GM19467 (cell line): ENCODE results near the gene ANKS1B.

ENCODE experiments used
- ATAC-seq: cut with Tn5 transposase; IDR thresholded peaks from one replicate; pipeline ENCODE4 v1.9.1; 2021; ENCODE audit warnings: mild to moderate bottlenecking, moderate library complexity; ENCODE audit not compliant: unreplicated experiment

The ANKS1B gene

DNA sequence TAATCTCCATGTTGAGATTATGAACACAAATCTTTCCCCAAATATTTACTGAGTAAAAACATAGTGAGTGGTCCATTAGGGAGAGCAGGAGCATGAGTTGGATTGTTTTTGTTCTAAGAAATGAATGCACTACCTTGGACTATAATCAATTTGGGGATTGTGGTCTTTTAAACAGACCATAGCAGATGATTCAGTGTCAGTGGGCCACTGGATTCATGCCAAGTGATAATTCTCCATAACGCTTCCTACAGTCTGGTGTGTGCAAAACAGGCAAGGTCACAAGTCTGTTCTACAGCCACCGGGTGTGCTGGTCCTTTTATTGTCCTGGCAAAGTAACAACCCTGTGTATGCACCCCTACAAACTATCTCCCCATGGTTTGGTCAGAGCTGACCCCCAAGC, 1073.3 kb downstream of the ANKS1B start:
- ATAC-seq: no peak

DNA sequence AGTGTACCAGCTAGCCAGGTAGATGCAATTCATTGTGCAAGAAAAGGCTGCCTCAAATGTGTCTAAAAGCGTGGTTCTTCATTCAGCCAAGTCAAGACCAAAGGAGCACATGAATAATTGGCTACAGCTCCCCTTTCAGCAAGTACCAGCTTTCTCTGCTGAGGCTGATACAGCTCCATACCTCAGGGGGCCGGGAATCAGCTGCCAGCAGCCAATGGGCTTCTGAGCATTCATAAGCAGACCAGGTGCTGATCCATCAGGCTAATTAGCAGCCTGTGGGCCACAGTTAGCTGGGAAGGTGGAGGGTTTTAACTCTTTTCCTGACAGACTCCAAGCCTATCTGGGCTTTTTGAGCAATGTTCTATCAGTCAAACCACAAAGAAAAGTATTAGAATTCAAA, 1075.0 kb downstream of the ANKS1B start:
- ATAC-seq: no peak

DNA sequence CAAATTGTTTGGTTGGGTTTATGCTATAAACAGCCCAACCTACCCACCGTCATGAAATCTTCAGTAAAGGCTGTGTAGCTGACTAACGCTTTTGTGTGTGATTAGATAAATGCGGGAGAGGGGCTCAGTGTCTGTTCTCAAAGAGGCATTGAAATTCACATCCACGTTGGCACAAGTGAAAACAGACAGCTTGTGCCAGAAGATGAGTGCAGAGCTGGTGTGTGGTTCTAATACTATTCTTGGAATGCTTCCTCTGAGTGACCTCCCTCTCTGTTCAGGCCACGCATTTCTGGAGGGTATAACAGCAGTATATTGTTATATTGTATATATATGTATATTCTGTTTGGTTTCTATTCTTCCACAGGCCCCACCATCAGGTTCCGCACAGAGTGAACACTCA, 1075.9 kb downstream of the ANKS1B start:
- ATAC-seq: no peak

DNA sequence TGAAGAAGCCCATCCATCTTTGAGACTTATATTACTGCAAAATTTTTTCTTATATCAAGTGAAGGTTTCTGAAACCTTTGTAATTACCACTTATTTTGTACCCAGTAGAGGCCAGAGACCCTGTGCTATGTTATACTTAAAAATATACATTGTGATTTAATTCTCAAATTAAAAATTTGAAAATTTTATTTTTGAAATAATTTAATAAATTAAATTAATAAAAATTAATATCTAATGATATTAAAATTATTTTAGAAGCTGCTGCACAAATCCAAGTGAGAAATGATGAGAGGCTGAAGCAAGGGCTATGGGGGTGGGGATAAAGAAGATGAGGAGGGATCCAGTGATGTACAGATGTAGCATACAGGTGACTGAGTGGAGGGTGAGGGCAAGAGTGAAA, 1080.9 kb downstream of the ANKS1B start:
- ATAC-seq: no peak

DNA sequence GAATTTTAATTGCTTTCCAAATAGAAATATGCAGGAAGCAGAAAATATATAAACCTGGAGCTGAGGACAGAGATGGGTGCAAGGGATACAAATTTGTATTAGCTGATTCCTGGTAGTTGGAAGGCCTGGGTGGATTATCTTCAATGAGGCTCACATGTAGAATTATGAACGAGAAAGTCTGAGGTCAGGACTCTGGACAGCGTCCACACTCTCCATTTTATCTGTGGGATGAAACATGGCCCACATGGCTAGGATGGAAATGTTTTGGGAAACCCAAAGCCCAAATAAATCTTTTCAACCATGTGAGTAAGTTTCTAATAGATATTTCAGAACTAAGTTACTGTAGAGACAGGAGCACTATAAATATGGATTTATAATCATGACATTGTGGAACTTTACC, 1083.5 kb downstream of the ANKS1B start:
- no peak for ATAC-seq

DNA sequence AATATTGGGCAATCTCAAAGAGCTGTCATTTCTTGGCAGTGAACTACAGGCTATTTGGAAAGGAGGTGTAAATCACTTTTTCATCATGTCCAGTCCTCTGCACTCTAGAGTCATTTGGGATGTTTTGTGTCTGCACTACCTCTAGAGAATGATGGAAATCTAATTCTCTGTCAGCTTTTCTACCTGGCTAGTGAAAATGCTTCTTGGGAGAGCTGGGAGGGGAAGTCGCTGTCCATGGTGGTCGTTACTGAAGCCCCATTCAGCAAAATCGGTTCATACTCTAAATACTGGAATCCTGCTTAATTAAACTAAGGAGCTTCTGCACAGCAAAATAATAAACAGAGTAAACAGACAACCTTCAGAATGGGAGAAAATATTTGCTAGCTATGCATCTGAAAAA, 1087.8 kb downstream of the ANKS1B start:
- ATAC-seq: no peak

DNA sequence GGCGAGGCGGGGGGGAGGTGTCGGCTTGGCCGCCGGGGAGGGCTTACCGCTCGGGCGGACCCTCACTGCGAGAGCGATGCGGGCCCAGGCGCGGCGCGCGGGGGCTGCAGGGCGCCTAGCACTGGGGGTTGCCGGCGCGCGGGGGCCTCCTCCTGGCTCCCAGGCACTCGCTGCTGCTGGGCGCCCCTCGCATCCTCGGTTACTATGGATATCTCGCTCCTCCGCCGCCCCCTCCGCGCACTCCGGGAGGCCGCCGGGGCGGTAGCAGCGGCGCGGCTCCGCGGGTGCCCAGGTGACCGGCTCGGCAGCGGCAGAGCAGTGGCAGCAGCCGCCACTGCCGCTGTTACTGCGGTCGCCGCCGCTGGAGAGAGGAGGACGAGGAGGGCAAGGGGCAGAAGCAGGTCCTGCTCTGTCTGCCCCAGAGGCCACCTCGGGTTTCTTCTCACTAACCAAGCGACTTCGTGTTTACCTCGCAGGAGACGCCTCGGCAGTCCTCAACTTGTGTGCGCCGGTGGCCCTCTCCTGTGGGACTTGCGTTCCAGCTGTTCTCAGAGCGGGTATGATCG, 1089.6 kb downstream of the ANKS1B start:
- no peak for ATAC-seq

DNA sequence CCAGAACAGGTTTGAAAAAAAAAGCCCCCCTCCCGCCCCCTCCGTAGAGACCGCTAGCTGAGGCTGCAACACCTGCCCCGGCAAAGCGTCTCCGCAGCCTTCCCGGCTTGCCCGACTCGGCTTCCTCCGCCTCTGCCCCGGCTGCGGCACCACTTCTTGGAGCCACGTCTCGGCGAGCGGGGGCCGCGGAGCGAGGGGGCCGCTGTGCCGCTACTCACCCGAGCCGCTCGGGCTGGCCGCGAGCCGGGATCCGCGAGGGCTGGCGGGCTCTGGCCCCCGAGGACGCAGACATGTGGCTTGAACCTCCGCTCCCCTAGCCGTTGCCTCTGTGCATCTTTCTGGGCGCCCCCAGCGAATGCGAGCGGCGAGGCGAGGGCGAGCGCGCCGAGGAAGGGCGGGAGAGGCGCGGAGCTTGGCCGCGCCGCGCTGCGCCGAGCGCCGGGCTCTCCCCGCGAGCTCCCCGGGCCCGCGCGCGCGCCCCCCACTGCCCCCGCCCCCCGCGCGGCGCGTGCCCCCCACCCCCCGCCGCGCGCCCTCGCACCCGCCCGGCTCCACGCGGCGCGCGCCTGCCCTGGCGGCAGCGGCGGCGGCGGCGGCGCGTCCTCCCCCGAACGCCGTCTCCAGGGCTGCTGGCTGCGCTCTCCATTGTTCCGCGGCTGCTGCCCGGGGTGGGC, 1090.2 kb downstream of the ANKS1B start:
- no peak for ATAC-seq

DNA sequence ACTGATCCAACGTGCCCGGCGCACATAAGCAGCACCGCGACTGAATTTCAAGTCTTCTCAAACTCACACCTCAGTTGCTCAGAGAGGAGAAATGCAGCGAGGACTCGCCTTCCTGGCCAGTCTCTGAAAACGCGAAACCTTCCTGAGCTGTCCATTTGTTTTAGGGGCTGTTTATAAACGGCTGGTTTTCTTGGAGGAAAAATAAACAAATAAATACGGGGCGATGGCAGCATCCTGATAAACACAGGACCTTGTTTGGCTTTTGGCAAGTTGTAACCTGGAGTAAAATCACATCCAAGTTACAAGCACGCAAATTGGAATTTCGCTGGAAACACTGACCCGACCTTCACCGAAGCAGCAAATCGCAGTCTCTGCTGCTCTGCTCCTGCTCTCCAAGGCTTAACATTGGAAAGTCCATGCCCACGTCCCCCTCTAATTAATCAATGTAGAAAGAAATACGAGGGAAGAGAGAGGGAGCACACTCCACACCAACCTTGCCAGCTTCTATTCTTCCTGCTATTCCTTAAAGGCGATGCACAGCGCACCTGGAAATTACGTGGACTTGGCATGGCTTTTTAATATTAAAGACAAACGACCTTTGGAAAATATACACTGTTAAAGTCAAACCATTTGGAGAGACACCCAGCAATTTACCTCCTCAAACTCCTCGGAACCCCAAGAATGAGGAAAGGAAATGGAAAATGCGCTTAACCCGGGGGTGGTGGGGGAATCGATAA, 1090.9 kb downstream of the ANKS1B start:
- ATAC-seq: no peak

DNA sequence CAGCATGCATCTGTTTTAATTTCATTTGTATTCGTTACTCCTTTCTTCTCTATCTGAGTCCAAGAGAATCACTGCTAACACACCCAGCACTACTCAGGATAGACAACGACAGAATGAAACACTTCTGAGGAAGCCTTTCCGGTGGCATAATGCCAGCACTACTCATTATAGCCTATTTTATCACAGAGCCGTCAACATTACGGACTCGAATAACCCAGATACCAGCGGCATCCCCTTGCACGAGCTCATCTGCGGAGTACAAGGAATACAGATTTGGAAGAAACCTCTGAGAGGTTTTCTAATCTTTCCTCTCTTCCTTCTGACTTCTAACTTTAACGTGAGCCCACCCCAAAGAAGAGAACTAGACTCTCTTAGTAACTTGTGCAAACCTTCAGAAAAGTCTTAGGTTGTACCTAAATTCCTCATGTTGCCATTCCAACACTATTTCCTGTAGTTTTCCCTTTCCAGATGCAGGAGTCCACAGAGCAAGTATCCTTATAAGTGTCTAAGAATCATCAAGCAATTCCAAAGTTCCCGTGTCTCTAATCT, 1091.5 kb downstream of the ANKS1B start:
- no peak for ATAC-seq

DNA sequence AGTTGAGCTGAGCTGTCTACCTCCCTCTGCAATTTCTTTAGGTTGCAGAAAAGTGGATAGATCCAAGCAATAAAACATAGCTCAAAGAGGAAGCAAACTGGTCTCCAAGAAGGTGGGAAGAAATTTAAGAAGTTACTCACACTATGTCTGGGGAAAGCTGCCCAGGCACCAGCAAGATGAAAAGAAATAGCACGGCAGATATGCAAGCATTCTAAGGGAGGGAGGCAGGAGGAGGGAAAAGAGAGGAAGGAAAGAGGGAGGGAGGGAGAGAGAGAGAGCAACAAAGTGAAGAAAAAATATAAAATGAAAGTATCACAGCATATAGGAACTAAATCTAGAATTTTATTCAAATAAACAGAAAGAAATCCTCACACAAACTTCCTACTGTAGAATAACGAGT, 1099.0 kb downstream of the ANKS1B start:
- no peak for ATAC-seq

DNA sequence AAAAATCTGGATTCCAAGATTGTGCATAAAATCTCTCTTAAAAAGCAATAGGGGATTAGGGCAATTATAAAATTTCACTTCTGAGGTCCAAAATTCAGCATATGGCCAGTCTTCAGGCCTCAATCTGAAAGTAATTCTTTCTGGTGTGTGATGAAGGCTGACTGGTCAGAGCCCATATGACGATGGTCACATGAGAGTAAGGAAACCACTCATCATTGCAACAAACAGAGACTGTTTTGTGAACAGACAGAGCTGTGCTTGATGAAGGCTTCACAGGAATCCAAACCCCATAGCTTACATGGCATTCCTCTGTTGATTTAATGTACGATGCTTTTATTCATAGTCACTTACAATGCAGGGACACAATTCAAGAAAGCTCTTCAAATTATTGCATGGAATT, 1101.5 kb downstream of the ANKS1B start:
- ATAC-seq: no peak

DNA sequence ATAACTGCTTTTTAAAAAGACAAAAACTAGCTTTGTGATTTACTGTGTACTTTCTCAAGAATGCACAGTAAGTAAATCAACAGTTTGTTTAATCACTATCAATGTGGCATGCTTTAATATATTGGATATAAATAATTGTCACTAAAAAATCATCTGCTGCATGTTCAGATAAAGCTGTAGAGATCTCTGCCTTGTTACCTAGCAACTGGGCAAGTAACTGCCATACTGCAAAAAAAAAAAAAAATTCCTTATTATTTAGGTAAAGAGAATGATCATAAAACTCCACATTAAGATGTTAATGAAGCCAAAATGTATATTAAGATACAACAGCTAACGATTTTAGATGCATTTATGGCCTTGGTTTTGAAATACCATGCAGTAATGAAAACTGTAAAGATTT, 1102.2 kb downstream of the ANKS1B start:
- ATAC-seq: no peak

DNA sequence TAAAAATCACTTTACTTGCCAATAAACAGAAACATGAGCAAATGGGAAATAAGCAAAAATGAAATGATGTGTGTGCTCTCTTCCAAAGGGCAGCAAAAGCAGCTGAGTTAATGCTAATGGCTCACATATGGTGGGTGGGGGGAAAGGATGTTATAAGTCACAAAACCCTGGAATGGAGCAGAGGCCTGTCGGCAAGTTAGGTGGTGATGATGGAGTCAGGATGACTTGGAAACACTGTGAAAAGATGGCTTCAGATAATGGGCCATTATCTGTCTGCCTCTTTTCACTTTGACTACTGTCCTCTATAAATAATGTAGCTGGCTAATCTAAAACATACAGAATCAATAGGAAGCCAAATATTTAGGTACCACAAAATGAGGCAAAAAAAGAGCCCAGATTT, 1111.0 kb downstream of the ANKS1B start:
- no peak for ATAC-seq

DNA sequence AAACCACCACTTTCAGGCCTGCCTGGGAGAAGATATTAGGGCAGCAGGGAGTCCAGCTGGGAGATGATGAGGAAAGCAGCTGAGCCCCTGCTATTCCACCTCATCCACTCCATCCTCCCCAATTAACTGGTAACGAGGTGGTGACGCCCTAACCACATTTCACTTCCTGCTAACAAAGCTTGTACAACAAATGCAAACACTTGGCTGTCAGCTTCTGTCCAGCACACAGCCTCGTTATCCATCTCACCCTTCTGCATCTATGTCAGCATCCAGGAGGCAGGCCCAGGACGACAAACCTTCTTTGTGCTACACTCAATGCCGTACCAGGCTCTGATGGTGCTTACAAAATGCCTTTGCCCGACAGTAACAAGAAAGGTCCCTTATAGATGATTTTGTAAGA, 1114.2 kb downstream of the ANKS1B start:
- ATAC-seq: no peak

DNA sequence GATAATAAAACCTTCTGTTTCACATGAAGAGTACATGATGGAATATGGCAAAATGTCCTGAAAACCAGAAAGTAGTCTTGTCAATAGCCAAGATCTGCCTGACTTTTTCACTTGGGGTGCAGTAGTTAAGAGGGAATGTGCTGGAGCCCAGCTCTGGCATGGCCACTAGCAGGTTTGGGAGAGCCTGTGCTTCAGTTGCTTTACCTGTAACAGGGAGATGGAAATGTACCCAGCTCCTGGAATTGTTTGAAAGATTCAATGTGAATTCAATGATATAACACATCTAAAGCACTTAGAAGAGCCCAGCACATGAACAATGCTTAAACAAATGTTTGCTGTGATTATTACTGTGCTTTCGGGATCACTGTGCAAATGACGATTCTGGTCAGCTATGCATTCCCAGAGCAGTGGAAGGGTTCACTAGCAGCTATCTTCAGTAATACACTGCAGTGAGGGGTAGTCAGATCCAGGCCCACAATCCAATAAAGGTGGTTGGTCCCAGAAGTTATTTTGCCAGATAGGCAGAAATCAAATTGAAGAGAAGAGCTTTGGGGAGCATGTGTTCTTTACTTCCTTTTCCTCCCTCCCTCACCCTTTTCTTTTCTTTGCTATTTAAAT, 1114.7 kb downstream of the ANKS1B start:
- ATAC-seq: no peak

DNA sequence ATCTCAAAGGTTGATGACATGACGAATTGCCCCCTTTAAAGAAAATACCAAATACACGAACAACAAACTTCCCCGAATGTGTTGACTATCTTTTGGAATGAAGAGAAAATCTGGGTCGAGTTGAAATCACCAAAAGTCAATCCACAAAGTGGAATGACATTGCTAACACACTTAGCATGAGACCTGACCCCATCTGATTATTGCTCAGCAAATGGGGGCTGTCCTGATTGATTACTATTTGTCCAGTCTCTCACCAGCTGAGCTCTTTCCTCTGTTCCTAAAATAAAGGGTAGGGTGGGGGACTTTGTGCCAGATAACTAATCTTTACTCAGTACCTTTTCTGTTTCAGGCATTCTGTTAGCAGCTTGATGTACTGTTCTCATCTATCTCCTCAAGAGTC, 1116.2 kb downstream of the ANKS1B start:
- no peak for ATAC-seq

DNA sequence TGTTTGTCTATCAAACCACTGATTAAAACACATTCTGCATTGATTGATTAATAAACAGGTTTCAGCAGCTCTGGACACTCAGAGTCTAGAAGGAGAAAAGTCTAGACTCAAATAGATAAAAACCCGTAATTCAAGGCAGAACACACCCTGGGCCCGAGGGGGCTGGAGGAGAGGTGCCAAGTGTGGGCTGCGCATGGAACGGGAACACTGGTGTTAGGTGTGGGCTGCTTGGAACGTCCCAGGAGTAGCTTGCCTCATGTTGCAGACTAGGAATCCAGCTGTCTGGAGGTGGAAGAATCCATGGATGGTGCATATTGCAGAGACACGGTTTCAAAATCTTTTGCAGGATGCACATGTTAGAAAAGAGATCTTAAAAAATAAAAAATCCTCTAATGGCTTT, 1116.7 kb downstream of the ANKS1B start:
- no peak for ATAC-seq

DNA sequence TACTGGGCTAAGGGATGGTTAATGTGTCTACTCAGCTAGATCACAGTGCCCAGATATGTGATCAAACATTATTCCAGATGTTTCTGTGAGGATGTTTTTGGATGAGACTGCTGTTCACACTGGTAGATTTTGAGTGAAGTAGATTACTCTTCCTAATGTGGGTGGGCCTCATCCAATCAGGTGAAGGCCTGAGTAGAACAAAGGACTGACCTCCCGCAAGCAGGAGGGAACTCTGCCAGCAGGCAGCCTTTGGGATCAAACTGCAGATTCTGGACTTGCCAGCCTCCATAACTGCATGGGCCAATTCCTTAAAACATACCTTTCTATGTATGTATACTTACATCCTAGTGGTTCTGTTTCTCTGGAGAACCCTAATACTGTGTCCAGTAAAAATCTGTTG, 1120.4 kb downstream of the ANKS1B start:
- no peak for ATAC-seq

DNA sequence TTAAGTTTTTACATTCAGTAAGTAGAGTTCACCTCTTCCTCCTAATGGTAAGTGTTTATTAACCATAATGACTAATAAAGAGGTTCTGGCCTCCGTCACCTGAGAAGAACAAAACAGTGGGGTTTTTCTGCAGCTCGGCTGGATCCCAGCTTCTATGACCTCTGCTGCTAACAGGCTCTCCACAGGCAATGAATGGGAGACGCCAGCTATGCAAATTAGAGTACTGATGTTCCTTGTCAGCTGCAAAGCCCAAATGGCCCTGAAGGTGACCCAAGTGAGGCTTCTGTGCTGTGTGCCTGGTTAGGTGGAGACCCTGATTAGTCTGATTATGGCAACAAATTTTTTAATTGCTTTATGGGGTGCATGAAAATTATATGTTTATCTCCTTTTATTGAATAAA, 1121.6 kb downstream of the ANKS1B start:
- no peak for ATAC-seq

DNA sequence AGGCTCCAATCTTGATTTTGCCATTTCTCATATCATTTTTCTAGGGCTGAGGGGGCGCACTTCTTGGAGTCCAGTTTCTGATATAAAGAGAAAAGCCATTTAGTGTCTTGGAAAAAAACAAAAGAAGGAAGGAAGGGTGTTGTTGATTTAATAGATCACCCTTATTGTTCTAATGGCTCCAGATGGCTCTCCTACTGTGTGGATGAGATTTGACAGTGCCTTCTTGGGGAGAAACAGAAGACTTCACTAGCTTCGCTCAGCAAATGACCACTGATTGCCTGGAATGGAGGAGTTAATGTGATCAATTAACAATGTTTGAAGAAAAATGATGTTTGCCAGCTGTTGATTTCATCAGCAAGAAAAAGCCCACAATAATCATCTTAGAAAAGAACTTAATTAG, 1123.5 kb downstream of the ANKS1B start:
- ATAC-seq: no peak
